GM20000 (cell line): ENCODE data around the gene LCLAT1.

Experiments
- DNase-seq: peaks from one replicate; pipeline ENCODE4 v3.0.0; 2012; ENCODE audit warnings: low spot score
- TF ChIP-seq, protein P1 (sequence below): IDR thresholded peaks from 2 replicates; pipeline ENCODE4 v1.5.1; 2012; ENCODE audit warnings: mild to moderate bottlenecking, control low read depth; ENCODE audit errors: extremely low read depth, missing control alignments

LCLAT1 gene

DNA sequence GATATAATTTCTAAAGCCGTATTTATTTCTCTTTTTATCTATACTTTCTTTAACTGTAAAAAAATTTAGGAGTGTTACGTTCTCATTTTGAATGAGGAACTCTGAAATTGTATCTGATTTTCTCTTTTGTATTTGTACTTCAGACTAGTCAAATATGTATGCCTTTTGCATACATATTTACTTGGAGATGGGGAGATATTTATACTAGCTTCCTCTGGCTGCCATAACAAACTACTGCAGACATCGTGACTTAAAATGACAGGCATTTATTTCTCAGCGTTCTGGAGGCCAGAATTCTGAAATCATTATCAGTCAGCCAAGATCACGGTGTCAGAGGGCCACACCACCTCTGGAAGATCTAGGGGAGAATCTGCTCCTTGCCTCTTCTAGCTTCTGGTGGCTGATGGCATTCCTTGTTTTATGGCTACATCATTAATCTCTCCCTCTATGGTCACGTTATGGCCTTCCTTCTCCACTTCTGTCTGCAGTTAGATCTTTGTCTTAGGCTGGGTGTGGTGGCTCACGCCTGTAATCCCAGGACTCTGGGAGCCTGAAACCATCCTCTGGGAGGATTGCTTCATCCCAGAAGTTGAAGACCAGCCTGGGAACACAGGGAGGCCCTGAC is 8.2 kb downstream of the LCLAT1 start:
- no peak for DNase-seq
- TF ChIP-seq, protein P1, sequence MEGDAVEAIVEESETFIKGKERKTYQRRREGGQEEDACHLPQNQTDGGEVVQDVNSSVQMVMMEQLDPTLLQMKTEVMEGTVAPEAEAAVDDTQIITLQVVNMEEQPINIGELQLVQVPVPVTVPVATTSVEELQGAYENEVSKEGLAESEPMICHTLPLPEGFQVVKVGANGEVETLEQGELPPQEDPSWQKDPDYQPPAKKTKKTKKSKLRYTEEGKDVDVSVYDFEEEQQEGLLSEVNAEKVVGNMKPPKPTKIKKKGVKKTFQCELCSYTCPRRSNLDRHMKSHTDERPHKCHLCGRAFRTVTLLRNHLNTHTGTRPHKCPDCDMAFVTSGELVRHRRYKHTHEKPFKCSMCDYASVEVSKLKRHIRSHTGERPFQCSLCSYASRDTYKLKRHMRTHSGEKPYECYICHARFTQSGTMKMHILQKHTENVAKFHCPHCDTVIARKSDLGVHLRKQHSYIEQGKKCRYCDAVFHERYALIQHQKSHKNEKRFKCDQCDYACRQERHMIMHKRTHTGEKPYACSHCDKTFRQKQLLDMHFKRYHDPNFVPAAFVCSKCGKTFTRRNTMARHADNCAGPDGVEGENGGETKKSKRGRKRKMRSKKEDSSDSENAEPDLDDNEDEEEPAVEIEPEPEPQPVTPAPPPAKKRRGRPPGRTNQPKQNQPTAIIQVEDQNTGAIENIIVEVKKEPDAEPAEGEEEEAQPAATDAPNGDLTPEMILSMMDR = no peak

DNA sequence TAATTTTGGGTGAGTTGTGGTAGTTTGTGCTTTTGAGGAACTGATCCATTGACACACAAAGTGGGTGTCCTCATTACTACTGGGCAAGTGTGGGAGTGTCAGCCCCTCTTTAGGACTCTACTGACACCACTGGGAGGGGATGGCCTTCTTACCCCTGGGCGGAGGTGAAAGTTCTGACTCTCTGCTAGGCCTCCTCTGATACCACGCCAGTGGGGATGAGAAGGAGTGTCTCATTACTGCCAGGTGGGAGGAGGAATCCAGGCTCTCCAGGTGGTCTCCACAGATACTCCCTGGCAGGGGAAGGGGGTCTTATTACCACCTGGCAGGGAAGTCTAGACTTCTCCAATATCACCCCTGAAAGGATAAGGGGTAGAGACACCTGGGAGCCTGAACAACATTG is 9.1 kb downstream of the LCLAT1 start:
- no peak for DNase-seq

DNA sequence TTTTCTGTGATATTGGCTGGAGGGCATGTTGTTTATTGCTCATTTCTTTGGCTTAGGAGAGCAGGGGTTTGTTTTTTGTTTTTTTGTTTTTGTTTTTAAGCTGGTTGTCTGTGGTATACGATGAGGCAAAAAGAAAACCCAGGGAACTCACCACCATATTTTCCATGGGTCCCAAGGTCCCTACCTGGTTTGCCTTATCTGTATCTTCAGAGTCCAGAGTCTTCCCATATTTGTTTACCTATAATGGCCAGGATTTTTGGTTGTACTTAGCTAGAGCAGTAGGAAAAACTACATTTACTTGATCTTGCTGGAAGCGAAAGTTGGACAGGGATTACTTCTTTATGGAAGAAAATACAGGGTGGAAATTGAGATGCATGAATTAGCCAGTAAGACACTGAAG is 9.5 kb downstream of the LCLAT1 start:
- TF ChIP-seq, protein P1 = no peak
- no peak for DNase-seq

More for the DNA sequence above, 9.1 kb downstream of the LCLAT1 start:
- TF ChIP-seq, protein P1 = no peak

DNA sequence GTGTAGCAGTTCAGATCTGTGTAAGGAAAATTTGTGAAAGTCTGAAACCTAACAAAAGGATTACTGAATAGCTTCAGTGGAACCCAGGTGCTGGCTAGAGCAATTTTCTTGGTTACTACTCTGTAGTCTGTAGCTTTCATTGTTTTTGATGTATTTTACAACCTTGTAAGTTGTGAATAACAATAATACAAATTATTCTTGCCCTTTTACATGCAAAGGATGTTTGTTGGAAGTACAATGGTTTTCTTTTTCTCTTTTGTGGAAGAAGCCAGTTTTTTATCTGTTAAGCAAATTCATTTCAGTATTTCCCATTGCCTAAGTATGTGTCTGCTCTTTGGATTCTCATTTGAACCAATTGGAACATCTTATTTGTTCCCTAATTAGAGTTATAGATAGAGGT is 10.2 kb downstream of the LCLAT1 start:
- DNase-seq = no peak
- TF ChIP-seq, protein P1 = no peak

DNA sequence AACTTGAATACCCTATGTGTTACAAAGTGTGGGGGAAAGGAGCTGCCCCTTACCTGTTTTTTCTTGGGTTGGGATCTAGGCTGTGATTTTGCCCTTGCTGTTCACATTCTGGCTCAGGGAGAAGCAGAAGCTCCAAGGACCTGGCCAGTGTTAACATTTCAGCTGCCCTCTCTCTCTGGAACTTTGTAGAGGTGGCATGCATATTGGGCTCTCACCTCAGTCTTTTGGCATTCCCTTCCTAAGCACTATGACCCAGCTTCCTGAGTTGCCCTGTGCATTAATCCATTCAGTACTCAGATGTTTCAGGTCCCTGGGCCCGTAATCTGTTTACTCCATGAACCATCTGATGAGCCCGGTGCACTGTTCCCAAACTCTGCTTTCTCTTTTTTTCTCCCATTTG is 12.1 kb downstream of the LCLAT1 start:
- DNase-seq = no peak
- TF ChIP-seq, protein P1 = no peak

DNA sequence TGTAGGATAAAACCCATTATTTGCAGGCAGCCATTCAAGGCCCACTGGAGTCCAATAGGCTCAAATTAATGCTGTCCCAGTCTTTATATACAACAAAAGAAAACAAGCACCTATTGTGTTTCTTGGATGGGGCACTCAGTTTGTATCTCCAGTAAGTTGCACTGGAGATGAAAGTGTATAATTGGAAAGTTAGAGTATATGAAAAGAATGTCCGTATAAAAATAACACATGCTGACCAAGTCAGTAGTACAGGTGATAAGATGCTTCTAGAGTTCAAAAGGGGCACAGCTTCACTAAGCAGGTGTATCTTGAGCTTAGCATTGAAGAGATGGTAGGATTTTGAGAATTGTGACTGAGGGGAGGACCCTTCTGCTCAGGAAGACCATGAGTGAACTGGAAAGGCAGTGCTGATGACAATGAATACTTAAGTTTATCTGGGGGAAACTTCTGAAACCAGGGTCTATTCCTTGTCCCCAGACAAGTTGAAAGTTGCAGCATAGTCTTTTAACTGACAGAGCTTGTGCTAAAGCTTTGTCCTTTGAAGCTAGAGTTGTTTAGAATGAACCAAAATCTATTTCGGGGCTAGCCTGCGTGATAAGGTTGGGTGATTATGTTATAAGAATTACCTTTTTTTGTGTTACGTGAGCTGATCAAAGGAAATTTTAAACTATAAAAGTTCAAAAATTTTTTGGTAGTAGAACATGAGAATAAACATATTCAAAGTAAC is 15.2 kb downstream of the LCLAT1 start:
- TF ChIP-seq, protein P1 = no peak

DNA sequence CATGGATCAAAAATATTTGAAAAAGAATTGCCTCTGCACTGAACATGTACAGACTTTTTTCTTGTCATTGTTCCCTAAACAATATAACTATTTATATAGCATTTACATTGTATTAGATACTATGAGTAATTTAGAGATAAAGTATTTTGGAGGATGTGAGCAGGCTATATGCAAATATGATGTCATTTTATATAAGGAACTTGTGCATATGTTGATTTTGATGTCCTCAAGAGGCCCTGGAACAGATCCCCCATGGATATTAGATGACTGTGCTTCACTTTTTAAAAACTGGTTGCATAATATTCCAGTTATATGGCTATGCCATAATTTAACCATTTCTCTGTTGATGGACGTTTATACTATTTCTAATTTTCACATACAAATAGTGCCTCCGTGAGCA is 16.5 kb downstream of the LCLAT1 start:
- DNase-seq = no peak
- TF ChIP-seq, protein P1 = no peak

More for the DNA sequence above, 15.2 kb downstream of the LCLAT1 start:
- no peak for DNase-seq
